Upper lobe of left lung (tissue), 4 donors: ENCODE data around the gene LMTK2.

ENCODE experiments used
- POLR2A ChIP-seq, 4 donors: fragments of 450-650 bp; IDR thresholded peaks; one replicate each; pipeline ENCODE4 v1.5.1; 2016 to 2017; ENCODE audit warnings: antibody characterized with exemption in 4 of 4, mild to moderate bottlenecking in 2 of 4
- POLR2AphosphoS5 ChIP-seq, 2 donors: sonication (generic); formaldehyde crosslinking; IDR thresholded peaks; one replicate each; pipeline ENCODE4 v1.5.1; 2017; ENCODE audit warnings: antibody characterized with exemption in 2 of 2
- TF ChIP-seq, protein P1 (sequence below), 6 experiments: fragments of 450-650 bp in 4 of 6; fragments of 200-600 bp in 2 of 6; sonication (generic) in 2 of 6; IDR thresholded peaks; one replicate each; pipeline ENCODE4 v1.5.1; 2016 to 2019; ENCODE audit warnings: antibody characterized with exemption in 6 of 6

DNA sequence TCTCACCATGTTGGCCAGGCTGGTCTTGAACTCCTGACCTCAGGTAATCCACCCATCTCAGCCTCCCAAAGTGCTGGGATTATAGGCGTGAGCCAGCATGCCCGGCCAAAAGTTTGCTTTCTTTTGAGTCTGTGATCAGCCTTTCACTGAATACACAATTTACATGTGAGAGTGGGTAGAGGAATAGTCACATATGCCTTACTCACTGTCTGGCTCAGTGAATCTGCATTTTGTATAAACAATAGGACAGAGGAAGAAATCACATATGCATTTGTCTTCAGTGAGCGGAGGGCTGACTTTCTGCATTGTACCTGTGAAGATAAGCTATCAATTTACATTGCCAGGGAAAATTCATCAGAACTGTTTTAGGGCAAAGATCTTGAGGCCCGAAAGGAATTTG is 147.9 kb downstream of the LMTK2 start:
- TF ChIP-seq, protein P1, sequence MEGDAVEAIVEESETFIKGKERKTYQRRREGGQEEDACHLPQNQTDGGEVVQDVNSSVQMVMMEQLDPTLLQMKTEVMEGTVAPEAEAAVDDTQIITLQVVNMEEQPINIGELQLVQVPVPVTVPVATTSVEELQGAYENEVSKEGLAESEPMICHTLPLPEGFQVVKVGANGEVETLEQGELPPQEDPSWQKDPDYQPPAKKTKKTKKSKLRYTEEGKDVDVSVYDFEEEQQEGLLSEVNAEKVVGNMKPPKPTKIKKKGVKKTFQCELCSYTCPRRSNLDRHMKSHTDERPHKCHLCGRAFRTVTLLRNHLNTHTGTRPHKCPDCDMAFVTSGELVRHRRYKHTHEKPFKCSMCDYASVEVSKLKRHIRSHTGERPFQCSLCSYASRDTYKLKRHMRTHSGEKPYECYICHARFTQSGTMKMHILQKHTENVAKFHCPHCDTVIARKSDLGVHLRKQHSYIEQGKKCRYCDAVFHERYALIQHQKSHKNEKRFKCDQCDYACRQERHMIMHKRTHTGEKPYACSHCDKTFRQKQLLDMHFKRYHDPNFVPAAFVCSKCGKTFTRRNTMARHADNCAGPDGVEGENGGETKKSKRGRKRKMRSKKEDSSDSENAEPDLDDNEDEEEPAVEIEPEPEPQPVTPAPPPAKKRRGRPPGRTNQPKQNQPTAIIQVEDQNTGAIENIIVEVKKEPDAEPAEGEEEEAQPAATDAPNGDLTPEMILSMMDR (IDR thresholded peaks at IDR 0.05) = no peak
- TF ChIP-seq POLR2A (IDR thresholded peaks at IDR 0.05) (no peak), POLR2AphosphoS5 (IDR thresholded peaks at IDR 0.05) (no peak)
